EL (cell line): ENCODE data around the gene AUTS2.

Experiments
- DNase-seq: peaks from one replicate; pipeline ENCODE4 v3.0.0-alpha.2; 2016

AUTS2 gene

DNA sequence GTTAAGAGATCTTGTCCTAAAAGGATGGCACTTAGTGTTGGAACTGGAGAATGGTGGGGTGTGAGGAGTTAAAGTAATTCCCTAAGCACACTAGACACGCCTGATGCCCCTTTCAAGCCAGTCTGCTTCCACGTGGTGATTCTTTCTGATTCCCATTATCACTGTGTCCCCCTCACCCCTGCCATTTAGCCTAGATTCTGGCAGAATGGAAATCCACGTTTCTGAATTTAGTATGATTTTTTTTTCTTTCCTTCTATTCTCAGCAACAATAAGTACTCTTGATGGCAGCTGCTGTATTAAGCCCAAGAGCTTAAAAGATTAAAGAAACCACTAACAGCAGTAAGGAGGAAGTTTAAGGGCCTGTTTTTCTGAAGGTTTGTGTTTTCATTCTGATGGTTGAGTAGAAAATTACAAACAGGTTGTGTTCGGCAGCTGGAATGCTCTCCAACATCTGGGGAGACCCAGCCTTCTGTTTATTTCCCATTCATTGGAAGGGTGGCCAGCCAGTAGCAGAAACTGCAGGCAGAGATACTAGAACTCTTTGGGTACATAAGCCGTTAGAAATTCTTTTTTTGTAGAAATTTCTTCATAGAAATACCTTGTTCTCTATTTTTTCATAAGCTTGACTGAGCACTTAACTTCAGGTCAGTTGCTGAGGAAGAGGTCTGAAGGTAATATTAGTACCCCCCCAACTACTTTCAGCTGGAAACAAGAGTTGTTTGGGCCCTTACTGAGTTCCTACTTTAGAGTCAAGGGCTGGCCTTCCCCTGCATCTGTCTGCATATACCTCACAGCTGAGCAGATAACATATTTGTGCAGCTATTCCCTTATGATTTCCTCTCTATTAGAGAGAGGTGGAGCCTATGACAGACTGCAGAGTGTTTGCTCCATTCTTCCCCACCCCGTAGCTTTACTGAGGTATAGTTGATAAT, 355.1 kb downstream of the AUTS2 start:
- no peak for DNase-seq

DNA sequence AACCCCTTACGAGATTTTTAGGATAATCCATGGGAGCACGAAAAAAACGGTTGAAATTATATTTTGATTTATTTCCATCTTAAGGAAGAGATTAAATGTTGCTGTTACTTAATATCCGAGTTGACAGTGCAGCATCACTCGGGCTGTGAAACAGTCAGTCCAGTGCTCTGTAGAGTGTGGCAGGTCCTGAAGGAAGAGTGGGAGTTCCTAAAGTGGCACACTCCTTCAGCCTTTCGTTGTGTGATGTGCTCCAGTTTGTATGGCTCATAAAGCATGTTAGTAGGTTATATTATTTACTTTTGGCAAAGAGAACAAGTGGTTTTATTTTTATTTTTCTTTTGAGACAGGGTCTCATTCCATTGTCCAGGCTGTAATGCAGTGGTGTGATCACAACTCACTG, 358.3 kb downstream of the AUTS2 start:
- DNase-seq = no peak

DNA sequence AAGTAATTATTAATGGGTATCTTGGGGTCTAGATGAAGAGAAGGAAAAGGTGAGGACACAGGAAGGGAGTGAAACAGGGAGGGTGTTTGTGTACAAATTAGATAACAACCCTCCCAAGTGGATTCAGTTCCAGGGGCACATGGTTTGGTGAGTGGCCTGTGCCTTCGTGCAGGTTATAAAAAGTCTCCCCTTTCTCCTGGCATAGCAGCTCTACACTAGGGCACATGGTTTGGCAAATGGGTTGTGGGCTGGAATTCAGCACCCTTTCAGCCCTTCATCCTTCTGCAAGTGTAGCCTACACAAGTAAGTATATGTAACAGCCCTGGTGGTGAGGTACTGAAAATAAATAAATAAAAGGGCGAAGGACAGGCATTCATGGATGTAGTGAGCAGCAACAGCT, 359.4 kb downstream of the AUTS2 start:
- no peak for DNase-seq

DNA sequence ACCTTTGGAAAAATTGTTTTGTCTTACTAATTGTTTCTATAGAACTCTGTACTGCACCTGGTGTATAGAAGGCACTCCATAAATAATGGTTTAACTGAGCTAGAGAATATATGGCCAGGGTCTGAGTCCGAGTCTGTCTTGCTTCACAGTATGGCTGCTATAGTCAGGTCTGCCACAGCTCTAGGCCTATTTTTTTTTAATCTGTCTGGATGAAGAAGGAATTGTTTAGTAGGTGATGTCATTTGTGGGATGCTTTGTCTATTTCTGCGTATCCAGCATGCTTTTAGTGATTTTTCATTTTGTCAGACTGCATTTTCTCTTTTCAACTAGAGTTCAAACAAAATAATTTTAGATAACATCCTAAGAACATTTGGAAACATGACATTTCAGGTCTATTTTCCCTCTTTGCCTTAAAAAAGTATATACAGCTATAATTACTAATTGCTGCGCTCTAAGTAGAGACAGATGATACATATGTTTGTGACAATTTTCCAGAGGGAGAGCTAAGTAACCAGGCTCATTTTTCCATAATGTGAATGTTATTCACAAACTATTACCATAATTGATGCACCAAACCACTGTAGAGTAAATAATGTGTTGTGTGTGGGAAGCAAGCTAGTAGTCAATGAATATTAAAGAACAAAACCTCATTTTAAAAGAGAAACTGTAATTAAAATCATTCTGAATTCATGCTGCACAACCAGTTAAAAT, 361.7 kb downstream of the AUTS2 start:
- no peak for DNase-seq

DNA sequence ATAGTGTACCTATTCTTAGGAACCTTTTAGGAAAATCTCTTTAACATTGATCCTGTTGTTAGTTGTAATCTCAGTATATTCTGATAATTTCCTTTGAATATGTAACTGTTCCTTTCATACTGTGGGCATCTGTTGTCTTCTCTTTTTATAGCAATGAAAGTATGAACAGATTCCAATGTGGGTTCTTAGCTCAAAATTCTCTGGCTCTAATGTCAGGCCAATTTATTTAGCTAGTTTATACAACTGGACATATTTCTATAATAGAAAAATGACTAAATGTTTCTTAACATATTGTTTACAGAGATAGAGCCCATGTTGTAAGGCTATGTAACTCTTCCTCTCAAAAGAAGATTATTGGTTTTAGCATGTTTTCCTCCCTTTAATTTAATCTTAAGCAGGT, 363.2 kb downstream of the AUTS2 start:
- no peak for DNase-seq

DNA sequence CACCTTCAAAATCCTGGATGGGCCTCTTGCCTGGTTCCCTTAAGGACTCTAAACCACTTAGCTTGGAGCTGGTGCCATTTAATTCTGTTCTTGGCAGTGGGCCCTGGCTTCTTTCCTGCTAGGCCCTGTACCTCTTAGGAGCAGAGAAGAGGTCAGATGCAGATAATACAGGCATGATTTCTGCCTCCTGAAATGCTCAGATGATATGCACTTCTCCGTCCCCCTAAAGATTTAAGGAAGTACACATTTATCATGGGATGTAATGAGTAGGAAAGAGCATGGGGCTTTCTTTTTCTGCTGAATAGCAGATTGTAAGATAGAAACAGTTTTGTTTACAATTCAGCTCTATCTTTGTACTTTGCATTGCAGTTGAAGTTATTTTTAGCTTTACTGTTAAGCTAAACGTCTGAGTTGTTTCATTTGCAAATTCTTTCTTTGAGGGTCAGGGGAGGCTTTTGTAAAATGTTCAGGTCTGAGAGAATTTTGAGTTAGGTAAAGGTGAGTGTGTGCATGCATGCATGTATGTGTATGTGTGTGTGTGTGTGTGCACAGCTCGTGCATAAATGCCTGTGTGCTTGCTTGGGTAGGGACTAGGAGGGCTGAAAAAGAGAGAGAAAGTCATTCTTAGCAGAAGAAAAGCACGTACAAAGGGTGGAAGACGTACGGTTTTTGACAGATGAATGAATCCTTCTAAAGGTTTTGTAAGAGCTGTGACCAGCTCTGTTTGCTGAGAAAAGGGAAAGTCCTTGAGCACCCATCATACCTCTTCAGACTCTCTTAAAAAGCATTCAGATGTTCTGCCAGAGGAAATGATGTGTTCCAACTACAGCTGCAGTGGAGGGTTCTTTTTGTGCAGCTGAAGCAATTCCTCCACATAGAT, 364.2 kb downstream of the AUTS2 start:
- DNase-seq = no peak

DNA sequence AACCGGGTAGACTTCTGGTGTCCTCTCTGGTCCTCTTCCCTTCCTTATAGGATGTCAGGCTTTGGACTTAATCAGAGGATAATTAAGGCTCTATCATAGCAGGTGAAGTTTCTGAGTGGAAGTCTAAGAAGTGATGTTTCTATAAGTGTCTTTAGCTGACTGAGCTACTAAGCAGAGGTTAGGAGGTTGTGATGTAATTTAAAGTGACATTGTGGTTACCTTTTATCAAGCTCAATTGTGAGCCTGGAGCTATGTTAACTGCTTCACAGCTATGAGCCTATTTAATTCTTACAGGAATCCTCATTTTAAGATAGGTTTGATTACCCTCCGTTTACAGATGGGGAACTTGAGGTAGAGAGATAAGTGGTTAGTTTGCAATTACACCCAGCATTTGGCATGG, 365.1 kb downstream of the AUTS2 start:
- DNase-seq = no peak

DNA sequence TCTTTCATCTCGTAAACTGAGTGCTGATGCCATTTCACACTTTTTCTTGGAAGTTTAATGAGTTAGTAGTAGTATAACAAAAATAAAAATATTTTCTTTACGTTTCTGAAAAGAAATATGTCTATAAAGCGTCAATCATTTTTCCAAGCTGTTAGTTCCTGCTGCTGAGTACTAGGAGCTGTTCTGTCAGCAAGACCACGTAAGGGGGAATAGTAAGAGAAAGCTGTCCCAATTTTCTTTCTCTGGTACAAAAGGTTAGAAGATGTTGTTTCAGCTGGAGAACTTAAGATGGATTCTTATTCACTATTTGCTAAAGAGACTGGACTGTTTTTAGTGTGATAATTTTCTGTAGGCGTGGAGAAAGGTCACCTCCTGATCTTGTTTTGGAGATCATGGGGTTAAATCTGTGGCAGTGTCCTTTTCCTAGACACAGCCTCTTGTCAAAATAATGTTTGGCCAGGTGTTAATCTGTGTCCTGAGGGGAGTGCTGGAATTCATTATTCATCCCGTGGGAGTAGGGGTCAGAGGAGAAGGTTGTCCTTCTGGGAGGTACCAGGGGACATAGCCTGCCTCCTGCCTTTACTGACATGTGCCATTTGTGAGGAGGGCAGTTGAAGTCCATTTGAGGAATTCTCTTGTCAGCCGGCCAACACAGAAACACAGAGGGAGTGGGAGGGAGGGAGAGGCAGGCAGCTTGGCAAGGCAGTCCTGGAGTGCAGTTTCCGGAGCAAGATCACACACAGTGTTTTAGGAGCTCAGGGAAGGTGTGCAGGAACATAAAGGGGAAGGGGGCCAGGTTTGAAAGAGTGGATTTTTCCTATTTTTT, 368.7 kb downstream of the AUTS2 start:
- DNase-seq = no peak

DNA sequence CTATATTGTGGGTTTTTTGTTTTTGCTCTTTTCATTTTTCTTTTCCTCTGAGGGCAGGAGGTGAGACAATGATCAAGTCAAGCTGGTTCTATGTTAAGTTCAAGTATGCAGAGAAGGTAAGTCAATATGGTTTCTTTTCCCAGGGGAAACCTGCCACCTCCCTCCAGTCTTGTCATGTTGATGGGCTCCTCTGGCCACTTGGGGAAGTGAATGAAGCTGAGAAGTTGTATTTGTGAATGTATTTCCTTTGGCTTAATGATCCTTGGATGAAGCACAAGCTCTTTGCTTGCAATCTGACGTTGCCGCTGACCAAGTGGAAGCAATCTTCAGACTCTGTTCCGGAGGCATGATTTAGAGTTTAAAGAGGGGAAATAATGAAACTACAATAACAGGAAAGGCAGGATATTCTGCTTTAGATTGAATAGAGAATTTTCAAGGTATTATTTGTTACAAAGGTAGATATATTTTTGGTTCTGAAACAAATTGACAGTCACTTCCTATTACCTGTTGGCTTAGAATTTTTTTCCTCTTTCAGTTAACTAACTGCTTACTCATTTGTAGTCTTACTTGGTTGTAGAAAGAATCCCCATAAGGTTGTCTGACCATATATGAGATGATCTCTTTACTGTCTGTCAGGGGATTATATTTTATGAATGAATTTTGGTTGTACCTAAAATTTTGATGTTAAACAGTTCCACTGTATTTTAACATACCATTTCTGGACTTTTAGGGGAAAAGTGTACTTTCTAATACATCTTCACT, 369.6 kb downstream of the AUTS2 start:
- DNase-seq = no peak

DNA sequence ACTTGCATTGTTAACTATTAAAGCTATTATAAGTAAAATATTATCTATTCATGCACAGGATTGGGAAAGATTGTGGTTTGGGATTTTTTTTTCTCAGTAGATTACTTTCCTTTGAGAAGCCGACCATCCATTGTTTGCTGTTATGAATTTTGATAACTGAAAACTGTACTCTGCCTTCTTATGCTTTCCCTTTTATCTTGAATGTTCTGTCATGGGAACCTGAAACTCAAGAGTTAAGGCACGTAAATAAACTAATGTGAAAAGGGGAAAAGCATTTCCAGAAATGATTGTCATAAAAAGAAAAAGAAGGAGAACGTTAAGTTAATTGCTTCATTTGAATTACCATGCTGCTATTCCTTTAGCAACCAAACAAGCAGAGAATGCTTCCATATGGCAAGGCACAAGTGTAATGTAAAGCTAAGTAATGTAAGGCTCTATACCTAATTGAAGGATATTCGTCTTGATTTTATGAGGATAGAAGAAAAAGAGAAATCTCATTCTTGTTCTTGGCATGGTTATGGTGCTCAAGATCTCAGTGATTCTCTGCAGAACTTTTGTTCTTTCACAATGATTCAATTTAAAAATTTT, 370.8 kb downstream of the AUTS2 start:
- DNase-seq = no peak

DNA sequence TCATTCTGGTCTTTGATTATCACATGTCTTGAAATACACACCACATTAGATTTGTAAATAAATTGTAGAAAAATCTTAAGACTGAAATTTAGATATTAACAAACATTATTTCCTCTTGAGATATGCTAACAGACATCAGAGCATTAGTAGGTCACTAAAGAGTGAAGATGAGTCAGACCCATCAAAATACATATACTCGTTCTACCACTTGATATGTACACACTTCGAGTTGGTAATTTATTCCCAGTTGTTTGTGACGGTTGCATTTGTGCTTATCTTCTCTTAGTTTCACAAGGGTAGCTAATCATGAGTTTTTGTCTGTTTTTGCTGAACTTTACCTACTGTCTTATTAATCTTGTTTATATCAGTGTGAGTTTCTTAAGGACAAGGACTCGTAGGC, 383.4 kb downstream of the AUTS2 start:
- DNase-seq = no peak

DNA sequence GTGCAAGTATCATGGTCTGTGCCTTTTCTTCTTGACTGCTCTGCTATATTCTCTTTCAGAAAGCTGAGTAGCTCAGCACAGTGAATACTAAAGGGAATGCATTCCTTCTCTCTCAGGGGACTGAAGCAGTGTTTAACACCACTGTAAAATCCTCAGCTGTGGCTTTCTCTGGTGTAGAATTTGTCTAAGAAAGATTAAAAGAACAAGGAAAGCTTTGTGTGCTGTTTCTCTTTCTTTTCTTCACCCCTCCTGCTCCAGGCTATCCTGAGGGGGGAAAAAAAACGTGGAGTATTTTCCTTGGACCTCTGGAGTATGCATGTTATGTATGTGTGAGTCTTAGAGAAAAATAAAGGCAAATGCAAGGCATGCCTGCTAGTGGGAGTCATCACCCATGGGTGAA, 383.9 kb downstream of the AUTS2 start:
- no peak for DNase-seq

DNA sequence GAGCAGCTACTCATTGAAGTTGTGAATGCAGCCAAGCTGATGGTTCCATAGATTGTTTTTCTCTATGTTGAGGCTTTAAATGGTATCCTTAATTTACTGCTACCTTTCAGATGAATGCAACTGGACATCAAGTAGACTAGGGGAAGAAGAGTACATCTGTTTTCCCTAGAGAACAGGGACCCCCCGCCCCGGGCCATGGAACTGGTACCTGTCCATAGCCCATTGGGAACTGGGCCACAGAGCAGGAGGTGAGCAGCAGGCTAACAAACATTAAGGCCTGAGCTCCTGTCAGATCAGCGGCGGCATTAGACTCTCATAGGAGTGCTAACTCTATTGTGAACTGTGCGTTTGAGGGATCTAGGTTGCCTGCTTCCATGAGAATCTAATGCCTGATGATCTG, 391.3 kb downstream of the AUTS2 start:
- no peak for DNase-seq

DNA sequence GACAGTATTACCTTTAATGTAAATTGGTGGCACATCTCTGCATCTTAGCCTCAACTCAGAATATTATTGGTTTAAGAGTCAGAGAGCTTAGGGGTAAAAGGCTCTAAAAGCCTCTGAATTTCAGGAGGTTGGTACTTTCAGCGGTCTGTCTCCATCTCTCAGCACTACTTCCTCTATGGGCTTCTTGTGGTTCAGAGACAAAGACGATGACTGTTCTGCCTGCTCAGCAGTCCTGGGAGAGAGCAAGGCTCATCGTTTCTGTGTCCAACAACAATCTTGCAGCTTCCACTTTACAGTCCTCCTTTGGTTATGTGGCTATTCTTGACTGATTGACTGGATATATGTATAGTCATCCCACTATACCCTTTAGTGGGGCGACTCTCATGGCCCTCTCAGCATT, 394.7 kb downstream of the AUTS2 start:
- no peak for DNase-seq

DNA sequence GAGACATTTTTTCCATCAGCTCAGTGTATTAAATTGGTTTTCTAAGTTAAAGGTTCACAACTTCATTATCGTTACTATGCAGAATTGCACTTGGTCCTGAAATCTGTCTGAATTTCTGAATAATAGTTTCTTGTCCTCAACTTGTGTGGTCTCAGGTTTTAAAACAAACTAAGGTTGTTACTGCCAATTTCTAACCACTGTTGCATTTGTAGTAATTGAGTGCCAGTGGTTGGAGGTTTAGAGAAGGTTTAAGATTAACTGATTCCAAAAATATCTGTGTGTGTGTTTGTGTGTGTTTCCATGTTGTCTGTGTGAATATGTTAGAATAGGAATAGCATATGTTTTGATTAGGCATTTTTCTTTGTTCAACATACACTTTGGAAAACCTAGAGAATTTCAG, 395.9 kb downstream of the AUTS2 start:
- no peak for DNase-seq

DNA sequence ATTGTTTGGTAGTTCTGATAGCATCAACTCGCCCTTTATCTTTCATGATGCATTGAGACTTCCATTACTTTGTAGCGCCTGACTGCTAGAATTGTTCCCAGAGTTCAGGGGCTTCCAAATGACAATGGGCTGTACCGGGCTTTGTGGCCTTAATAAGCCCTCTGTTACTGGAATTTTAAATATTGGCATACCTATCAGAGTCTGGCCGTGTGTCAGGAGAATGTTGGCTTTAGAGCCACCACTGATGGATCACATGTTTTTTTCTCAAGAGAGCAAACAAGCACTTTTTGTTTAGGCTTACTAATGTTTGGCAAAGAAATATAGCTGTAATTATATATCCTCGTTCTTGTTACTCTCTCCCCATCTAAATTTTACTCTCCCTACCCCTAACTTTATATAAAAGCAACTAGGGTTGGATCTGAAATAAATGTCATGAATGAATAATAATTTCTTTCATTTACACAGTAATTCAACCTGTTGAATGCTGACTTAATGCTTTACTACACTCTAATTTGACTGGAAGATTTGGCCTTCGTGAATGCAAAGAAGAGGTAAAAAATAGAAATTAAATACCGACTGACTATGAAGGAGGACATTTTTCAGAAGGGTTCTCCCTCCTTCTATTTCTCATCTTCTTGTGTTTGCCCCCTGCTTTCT, 396.7 kb downstream of the AUTS2 start:
- DNase-seq = no peak

DNA sequence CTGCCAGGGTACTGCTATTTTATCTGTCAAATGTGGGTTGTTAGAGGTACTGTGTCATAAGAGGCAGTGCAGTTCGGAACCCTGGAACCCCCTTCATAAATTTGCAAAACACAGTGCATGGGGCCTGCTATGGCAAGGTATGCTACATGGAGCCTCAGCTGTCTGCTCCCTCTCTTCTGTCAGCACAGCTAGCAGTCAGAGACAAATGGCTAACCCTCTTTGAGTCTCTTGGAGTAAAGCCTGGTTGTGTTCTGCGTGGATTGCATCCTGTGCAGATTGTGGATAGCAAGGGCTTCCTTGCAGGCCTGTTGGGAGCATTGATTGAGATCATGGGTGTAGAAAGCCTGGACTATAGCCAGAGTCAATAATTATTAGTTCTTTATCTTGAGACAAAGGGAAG, 397.8 kb downstream of the AUTS2 start:
- no peak for DNase-seq

DNA sequence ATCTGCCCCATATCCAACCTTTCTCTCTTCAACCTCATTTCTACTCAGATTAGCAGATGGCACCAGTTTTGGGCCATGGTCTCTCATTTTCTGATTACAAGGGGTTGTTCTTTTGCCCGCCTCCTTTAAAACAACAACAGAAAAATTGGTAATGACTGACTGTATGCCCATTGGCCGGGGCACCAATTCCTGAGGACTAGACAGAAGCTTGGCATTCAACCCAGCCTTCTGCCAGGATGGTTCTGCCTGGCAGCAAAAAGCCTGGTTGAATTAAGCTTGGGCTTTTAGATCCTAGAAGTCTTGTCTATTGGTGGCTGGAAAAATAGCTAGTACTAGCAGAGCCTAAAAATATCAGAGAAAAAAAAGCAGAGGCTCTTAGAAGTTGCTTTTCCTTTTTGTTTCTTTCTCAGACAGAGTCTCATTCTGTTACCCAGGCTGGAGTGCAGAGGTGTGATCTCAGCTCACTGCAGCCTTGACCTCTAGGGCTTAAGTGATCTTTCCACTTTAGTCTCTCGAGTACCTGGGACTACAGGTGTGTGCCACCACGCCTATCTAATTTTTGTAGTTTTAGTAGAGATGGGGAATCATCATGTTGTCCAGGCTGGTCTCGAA, 402.6 kb downstream of the AUTS2 start:
- DNase-seq = no peak

DNA sequence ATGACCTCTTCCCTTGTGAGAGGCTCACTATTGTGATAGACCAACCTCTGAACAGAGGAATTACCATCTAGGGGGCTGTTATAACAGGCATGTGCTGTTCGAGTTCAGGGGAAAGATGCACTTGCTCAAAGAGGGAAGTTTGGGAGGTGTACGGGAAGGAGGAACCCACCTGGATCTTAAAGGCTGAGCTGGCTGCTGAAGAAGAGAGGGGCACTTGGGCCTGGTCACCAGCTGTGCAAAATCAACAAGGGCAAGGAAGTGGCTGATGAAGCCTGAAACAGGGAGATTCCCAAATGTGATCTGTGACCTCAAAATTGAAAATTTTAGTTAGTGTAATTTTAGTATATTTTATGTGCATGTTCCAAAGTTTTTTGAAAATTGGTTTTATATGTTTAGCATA, 407.2 kb downstream of the AUTS2 start:
- DNase-seq = no peak

DNA sequence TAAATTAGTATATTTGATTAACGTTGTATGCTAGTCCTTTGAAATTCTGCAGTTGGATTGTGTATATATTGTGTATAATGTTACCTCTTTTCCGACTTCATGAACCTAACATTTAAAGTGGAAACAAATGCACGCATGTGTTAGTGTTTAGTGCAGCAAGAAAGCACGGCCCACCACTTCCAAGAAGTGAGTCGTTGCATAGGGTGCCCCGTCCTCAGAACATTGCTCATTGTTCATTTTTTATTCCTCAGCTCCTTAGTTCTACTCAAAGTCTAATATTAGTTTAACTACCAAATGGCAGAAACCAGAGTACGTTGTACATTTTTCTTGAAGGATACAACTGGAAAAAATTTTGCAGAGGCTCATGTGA, 407.6 kb downstream of the AUTS2 start:
- DNase-seq = no peak
